NCI-H774 (cell line): Measurements from ENCODE around the gene TBXAS1.
"Not testable (repeated sequence)": the region's sequence is repeated elsewhere in the genome, so short reads cannot be mapped to it uniquely, and the experiment has no call there.

Experiments used
- DNase-seq: peaks from one replicate; lab custom pipeline; 2025; lab: John Stamatoyannopoulos, UW

The TBXAS1 gene

GRCh38 chr7:139914306-139915267 lies 85.5 kb downstream of the TBXAS1 start:
- no peak for DNase-seq

GRCh38 chr7:139915268-139915863 lies 86.3 kb downstream of the TBXAS1 start:
- no peak for DNase-seq

- no peak for DNase-seq
Observed at GRCh38 chr7:139915864-139916716, 87.0 kb downstream of the TBXAS1 start.

- DNase-seq: no peak
Observed at GRCh38 chr7:139916717-139917395, 87.8 kb downstream of the TBXAS1 start.

GRCh38 chr7:139917851-139918250 lies 88.8 kb downstream of the TBXAS1 start:
- DNase-seq: no peak

GRCh38 chr7:139918480-139918879 lies 89.4 kb downstream of the TBXAS1 start:
- DNase-seq: no peak

- no peak for DNase-seq
Observed at GRCh38 chr7:139923090-139923489, 94.0 kb downstream of the TBXAS1 start.

- no peak for DNase-seq
Observed at GRCh38 chr7:139924461-139924860, 95.4 kb downstream of the TBXAS1 start.

GRCh38 chr7:139929221-139929620 lies 100.2 kb downstream of the TBXAS1 start:
- DNase-seq: not testable (repeated sequence)

GRCh38 chr7:139930286-139930965 lies 101.4 kb downstream of the TBXAS1 start:
- DNase-seq: no peak

- no peak for DNase-seq
Observed at GRCh38 chr7:139931190-139931934, 102.3 kb downstream of the TBXAS1 start.

- DNase-seq: no peak
Observed at GRCh38 chr7:139932531-139932930, 103.5 kb downstream of the TBXAS1 start.

GRCh38 chr7:139936760-139937310 lies 107.8 kb downstream of the TBXAS1 start:
- DNase-seq: no peak

GRCh38 chr7:139937715-139938114 lies 108.7 kb downstream of the TBXAS1 start:
- no peak for DNase-seq

GRCh38 chr7:139940866-139941265 lies 111.8 kb downstream of the TBXAS1 start:
- no peak for DNase-seq

GRCh38 chr7:139941421-139941820 lies 112.4 kb downstream of the TBXAS1 start:
- DNase-seq: no peak

- DNase-seq: no peak
Observed at GRCh38 chr7:139941866-139942265, 112.8 kb downstream of the TBXAS1 start.

- DNase-seq: no peak
Observed at GRCh38 chr7:139942636-139943035, 113.6 kb downstream of the TBXAS1 start.

GRCh38 chr7:139943401-139943800 lies 114.3 kb downstream of the TBXAS1 start:
- DNase-seq: peak; percentile 55

GRCh38 chr7:139944248-139944647 lies 115.2 kb downstream of the TBXAS1 start:
- no peak for DNase-seq
